Muscle of arm (tissue), 12 donors: Measurements from ENCODE around the gene TTC7B. TPM values are rescaled to one million over a fixed set of nuclear protein-coding genes. Genes with fewer than 3 reads are reported as not detected.

Experiments
- DNase-seq: peaks from one replicate; pipeline ENCODE4 v3.0.0-alpha.2; 2013
- polyA plus RNA-seq, 12 donors: library from polyadenylated mRNA; unstranded; fragments of 120-200 nt; gene quantifications; one replicate each; pipeline ENCODE4 v1.2.1, GENCODE V29; 2013; ENCODE audit not compliant: insufficient read length in 12 of 12

Gene TTC7B
- polyA plus RNA-seq, 12 donors = 34.0 to 48.5 (median 41.5) TPM; not detected in 1

DNA sequence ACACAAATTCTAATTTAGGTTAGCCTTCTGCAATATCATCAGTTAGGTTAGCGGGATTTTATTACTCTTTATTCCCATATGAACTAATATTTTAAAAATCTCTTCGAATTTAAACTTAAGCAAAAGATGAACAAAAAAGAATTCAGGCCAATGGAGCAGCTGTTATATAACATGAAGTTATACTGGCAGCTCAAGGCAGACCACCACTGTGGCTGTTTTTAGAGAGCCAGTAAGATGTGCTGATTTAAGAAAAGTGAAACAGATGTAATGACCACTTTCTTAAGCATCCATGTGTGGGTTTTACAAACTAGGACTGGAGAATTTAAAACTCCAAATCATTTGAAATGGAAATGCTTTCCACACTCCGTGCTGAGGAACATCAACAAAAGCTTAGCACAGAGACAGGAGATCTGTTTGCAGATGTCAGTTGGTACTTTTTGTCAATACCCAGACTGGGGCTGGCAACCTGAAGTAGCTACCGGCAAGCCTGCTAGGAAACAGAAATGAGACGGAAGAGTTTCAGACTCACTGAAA lies 164.9 kb downstream of the TTC7B start:
- DNase-seq = no peak

DNA sequence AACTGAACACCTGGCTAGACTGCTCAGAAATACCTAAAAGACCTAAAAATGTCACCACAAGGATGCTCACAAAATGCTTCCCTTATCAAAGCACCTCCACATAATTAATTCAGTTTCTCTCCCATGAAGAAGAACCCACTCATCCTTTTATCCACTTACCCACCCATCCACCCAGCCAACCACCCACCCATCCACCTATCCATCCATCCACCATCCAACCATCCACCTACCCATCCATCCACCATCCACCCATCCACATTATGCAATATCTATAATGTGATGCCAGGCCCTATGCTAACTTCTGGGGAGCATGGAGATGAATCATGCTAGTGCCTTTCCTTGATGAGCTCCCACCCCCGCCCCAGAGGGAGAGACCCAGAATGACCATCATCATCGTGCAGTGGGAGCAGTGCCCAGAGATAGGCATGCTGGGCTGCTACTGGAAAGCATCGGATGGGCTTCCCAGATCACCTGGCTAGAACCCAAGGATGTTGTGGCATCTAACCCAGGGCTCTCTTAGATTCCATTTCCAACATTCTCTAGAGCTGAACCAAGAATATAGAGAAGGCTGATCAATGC lies 166.6 kb downstream of the TTC7B start:
- no peak for DNase-seq

DNA sequence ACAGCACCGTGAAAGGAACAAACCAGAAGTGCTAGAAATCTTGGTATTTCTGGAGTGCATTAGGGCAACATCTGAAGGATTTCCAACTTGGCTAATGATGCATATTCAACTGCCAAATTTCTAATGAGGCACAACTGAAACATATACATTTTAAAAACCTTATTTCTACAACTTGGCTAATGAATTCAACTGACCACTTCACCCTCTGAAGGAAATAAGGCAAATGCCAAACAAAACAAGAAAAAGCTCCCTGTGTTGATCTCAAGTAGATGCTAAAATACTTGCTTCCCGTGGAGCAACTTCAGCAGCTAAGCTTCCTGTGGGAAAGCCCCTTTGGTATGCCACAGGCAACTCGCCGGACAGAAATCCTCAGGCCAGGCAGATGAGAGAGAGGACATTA lies 167.1 kb downstream of the TTC7B start:
- no peak for DNase-seq

DNA sequence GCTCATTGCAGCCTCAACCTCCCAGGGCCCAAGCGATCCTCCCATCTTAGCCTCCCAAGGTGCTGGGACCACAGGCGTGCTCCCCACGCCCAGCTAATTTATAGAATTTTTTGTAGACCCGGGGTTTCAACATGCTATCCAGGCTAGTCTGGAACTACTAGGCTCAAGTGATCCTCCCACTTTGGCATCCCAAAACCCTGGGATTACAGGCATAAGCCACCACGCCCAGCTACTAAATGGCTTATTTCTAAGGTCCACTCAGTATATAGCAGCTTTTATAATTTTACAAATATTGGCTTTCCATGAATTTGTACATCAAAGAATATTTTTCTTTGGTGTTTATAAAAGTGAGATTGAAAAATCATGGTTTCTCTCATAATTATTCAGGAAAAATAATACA lies 167.8 kb downstream of the TTC7B start:
- no peak for DNase-seq

DNA sequence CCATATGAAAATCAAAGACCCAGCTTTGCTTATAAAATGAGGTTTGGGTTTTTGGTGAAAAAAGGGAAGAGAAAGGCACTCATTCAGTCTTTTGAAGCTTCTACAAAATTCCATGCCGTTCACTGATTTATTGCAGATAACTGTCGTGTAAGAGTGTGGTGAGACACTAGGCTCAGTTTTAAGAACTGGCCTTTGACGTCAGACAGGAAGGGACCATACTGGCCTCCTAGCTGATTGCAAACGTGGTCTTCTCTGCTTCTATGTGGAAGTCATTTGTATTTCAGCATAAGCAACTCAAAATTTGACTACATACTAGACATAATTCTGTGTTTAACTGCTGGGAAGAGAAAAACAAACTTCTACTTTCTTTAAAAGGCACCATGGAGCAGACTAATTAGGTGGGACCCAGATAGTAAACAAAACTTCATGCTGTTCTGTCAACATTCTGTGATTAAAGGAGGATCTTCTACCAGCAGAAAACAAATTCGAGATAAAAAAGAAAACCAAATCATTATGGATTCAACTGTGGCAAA lies 168.7 kb downstream of the TTC7B start:
- no peak for DNase-seq

DNA sequence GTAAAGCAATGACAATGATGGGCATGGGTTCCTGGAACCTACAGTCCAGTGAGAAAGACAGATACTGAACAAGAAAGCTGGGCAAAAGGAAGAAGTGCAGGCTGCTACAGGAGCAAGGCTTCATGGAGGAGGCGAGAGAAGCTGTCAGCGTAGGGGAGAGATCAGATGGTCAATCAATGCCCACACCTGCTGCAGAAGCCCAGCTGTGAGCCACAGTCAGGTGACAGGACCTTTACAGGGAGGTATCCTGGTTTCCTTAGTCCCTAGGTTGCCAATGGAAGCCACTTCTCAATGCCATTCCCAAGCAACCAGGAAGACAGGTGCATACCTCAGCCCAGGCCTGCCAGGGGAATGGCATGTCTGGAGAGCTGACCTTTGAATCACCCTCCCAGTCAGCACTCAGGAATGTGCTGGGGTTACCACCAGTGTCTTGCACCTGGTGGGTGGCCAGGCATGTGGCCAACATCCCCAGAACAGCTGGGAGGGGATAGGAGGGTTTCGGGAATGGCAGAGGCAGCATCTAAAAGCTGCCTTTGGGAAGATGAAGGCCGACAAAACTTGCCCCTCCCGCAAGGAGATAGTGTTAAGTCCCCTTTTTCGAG lies 170.3 kb downstream of the TTC7B start:
- DNase-seq = no peak

DNA sequence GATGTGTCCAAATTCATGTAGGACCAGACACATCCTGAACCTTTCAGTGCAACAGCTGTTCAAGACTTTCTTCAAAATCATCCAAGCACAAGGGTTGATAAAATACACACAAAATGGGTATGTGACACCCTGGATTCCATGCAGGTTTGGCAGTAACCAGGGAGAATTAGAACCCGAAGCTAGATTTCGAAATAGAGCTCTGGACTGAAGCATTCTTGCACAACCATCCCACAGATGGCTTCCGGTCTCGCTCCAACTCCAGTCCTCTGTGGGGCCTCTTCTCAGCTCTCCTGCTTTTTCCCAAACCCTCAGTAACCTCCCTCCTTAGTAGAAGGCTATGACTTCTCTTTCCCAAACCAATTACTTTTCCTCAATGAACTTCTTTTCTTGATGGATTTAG lies 171.3 kb downstream of the TTC7B start:
- peak; percentile 48 for DNase-seq

DNA sequence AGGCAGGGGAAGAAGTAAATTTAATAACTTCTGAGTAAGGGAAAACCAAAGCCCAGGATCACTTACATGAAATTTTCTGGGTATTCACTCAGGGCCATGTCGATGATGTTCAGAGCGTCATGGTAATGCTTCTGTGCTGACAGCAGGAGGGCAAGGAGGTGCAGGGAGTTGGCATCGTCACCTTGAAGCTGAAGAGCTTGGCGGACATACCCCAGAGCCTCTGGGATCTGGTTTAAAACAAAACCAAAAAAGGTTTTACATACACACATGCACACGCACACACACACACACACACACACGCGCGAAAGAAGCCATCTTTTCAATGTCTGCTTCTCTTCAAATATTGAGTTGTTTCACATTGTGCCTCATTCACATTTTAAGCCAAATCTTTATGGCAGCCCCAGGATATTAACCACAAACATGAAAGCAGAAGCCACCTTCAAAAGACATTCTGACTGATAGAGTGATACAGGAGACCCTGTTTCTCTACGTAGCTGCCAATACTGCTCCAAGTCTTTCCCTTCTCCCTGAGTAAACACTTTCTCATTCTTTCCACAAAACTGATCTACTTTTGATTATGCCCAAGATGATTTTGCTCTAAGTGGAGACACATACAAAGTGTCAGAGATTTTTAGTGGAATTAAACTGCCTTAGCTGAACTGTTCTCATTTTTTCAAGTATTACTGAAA lies 172.1 kb downstream of the TTC7B start:
- no peak for DNase-seq

DNA sequence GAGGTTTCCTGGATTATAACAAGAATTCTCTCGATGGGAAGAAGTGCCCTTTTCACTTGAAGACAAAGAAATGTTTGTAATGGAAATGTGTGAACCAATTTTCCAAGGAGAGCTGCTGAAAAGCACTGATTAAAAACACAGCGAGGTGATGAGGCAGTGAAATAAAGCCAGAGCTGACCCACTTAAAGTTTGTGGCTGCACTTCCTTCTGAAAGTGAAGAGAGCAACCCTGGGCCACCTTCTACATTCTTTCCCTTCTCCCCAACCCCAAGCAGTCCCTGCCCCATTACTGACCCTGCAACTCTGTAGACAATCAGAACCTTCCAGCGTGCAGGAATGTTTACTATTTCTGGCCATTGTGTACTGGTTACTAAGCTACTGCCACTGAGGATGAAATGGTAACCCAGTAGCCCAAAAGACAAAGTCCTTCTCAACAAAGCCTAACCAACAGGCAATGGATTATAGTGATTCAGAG lies 173.9 kb downstream of the TTC7B start:
- no peak for DNase-seq

DNA sequence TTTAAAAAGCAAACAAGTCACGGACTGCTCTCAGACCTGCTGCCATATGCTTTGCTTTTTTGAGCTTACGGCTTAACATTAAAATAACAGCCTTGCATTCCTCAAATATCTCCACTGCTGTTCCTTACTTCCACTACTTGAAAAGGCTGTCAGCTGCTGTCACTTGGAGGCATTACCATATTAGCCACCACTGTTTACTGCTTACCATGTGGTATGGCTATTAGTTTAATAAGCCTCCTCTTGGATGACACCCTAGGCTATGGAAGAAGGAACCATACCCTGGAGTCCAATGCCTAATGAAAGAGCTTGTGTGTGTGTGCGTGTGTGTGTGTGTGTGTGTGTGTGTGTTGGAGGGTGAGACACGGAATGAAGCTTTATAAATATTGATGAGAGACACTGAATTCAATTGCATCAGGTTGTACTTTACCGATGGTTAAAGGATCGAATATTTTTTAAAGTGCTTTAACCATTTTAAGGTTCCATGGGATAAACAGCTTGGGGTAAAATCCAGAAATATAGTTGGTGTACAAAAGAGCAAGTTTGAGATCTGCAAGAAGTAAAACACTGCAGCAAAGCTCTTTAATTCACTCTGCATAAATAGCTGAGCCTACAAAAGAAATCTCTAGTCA lies 174.5 kb downstream of the TTC7B start:
- DNase-seq = no peak

DNA sequence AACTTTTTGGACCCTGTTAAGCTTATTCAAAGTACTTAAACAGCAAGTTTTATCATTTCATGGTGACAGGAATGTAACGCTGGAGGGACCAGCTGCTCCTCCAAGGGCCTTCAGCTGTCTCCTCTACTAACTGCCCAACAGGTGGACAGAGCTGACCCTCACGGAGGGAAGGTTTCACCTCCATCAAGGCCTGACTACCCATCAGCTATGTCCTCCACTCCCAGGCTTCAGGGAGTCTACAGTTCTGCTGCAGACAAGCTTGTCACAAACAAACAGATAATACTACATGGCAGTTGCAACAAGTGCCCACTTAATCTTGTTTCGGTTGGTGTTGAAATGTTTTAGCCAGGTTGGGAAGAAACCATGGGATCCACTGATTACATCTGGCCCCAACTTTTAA lies 175.1 kb downstream of the TTC7B start:
- no peak for DNase-seq

DNA sequence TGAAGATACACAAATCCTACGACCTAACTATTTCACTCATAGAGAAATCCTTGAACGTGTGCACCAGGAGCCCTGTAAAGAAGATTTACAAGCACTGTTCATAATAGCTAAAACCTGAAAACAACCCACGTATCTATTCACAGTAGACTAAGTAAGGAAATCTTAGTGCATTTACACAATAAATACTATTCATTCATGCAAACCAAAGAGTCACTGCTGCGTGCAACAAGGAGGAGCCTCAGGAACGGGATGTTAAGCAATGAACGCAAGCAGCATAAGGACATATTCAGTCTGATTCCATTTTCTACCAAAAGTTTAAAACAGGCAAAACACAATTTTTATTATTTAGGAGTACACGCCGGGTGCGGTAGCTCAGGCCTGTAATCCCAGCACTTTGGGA lies 176.6 kb downstream of the TTC7B start:
- no peak for DNase-seq

DNA sequence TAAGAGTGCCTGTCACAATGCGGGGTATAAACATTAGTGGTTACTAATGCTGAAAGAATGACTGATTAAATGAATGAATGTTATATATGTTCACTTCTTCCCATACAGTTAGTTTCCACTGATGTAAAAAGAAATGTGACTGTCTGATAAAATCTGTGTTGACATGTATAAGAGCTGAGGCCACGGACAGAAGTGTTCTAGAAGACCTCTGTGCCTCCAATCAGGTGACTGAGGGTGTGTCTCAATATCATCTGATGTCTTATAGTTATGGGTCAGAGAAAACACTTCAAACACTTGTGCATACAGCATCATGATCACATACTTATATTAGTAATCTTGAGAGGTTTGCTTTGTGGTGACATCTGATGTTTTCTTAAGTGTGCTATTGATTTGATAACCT lies 183.4 kb downstream of the TTC7B start:
- no peak for DNase-seq

DNA sequence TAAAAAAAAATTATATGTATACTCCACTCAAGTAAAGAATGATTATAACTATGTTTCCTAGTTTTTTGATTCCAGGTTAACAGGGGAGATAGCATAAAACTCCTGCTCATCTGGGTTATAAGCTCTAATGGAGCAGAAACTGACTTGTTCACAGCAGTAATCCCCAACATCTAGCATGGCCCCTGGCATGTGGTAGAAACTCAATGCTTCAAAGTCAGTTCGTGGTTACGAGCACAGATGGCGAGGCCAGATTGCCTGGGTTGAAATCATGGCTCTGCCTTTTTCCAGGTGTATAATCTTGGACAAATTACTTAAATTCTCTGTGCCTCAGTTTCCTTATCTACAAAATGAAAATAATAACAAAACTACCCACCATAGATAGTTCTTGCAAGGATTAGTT lies 183.8 kb downstream of the TTC7B start:
- no peak for DNase-seq

DNA sequence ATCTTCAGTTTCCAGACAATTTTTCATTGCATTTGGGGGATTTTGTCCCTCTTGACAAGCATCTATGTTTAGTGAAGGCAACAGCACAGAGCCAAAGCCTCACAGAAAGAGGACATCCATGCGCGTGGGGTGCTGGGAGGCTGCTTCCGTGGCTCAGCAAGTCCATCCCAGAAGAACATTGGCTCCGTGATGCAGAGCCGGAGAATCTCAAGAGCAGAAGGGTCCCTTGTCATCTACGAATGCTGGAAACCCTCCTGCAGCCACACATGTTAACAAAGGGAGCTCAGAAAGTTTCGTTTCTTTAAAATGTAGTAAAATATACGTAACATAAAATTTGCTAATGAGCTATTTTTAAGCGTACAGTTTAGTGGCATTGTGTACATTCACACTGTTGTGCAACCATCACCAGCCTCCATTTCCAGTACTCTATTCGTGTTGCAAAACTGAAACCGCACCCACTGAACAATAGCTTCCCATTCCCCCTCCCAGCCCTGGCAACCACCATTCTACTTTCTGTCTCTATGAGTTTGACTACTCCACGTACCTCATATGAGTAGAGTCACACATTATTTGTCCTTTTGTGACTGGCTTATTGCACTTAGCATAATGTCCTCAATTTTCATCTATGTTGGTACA lies 185.9 kb downstream of the TTC7B start:
- no peak for DNase-seq

DNA sequence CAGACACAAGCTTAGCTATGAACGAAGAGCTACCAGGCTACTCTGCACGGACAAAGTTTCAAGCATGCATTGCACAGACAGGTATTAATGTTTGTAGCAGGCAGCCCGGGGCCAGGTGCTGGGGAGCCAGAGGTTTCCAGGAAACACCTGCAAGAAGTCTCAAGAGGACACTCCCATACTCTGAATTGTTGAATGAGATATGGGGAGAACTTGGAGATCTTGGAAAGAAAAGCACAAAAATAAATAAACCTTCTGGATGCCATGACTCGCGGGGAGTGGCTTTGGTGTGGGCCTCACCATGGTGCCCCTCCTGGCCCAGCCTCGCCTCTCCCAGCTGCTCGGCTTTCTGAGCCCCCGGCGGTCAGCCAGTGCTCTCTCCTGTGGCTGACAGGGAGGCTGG lies 186.8 kb downstream of the TTC7B start:
- DNase-seq = no peak

DNA sequence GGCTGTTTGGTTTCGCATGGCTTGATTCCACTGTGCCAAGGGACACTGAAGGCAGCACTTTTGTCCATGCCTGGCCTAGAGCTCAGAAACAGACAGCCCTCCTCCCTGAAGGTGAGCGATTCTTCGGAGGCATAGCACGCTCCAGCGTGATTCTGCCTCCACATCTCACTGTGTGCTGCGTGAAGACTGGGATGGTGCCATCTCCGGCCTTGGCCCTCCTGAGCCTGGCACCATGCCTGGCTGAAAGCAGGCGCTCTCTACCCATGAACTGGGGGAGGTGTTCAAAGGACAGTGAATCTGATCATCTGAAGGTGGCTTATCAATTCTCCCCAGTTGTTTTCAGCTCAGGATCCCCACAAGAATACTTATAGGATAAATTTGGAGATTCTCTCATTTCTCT lies 187.4 kb downstream of the TTC7B start:
- no peak for DNase-seq

DNA sequence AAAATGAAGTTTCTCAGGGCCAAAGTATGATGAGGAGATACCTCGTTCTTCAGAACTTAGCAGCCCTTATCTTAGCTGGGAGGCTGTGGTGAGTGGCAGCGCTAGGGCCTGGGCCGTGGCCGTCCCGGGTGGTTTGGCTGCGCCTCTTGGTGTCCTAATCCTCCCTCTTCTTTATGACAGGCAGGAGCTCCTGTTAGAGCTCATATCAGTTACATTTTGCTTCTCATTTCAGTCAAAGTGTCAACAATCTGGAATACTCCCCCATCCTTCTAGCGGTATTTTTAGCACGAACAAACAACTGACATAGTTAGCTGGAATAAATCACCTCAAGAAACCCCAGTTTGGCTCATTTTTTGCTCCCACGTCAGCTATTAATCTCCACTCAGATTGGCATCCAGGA lies 188.8 kb downstream of the TTC7B start:
- DNase-seq = no peak

DNA sequence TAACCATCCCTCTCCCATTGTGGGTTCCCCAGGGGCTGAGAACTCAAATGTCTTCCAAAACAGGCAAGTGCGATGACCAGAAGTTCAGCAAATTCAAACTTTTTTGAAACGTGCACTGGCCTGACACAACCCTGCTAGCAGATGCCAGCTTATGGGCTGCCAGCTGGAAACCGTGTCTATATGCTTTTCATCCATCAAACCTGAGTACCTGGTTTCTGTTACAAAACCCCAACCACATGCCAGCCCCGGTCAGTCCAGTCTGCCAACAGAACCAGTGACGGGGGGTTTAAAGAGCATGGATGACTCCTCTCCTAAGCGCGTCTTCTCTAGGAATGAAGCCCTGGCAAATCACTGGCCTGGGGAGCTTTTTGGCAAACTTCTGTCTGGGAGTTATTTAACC lies 189.7 kb downstream of the TTC7B start:
- DNase-seq = no peak

DNA sequence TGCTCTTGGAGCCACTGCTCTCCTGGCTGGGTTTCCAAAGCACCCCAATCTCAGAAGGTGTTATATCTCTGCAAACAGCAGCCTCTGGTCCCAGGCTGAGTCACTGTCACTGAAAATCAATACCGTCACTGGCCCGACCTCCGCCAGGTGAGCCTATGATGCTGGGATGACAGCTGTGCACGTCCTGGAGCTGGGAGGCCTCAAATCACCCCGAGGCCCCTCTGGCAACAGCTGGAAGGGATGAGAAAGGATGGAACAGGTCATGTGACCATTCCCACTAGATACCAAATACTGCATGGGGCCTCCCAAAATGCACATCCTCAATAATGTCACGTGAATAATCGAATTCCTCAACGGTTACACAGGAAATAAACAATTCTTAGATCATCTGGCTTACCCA lies 190.8 kb downstream of the TTC7B start:
- no peak for DNase-seq

DNA sequence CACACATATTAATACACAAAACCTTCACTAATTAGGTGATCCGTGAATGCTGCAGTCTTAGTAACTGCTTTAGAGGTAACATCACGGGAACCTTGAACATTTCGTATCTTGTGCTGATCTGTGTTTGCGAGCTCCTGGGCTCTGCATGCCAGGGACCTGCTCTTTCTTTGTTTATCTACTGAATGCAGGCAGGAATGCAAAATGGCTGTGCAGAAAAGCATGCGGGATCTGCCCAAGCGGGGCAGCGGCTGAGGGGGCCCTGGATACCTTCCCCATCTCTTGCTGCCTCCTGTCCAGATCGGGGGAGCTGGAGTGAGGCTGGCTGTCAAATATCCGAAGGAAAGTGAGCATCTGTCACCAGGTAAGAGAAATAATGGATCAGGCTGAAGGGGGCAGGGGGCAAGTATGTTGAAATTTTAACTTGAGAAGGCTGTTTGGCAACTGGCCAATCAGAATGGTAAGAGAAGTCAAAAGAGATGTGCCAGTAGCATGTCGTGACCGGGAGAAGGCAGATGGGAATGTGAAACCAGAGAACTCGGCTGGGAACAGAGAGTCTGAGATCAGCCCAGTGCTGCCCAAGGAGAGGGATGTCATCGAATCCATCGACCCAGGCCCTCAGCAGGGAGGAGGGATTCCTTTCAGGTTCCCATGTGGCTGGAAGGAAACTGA lies 191.4 kb downstream of the TTC7B start:
- no peak for DNase-seq
